Measurements from ENCODE around the gene MINK1. TPM values are rescaled to one million over a fixed set of nuclear protein-coding genes. Genes with fewer than 3 reads are reported as not detected.
A peak's percentile ranks its signal among the peaks of the same experiment; 100 is the strongest.
"Not testable (repeated sequence)": the region's sequence is repeated elsewhere in the genome, so short reads cannot be mapped to it uniquely, and the experiment has no call there.

The MINK1 gene
- total RNA-seq, 1 experiment from 2014 or later = 7.4 TPM

GRCh38 chr17:4811471-4811870, 21.7 kb upstream of the MINK1 start:
- DNase-seq (ENCODE audit: low spot score) = no peak

- no peak for DNase-seq (ENCODE audit: low spot score)
Observed at GRCh38 chr17:4812690-4813089, 20.4 kb upstream of the MINK1 start.

- no peak for DNase-seq (ENCODE audit: low spot score)
Observed at GRCh38 chr17:4815043-4815675, 18.0 kb upstream of the MINK1 start.

GRCh38 chr17:4816826-4817225, 16.3 kb upstream of the MINK1 start:
- no peak for DNase-seq (ENCODE audit: low spot score)

- DNase-seq (ENCODE audit: low spot score) = no peak
Observed at GRCh38 chr17:4818276-4818675, 14.9 kb upstream of the MINK1 start.

GRCh38 chr17:4822835-4823234, 10.3 kb upstream of the MINK1 start:
- DNase-seq (ENCODE audit: low spot score) = no peak

GRCh38 chr17:4823373-4824089, 9.6 kb upstream of the MINK1 start:
- DNase-seq (ENCODE audit: low spot score) = no peak

- no peak for DNase-seq (ENCODE audit: low spot score)
Observed at GRCh38 chr17:4827399-4827798, 5.7 kb upstream of the MINK1 start.

- DNase-seq (ENCODE audit: low spot score) = not testable (repeated sequence)
Observed at GRCh38 chr17:4832829-4833177, 337 bp upstream of the MINK1 start.

- DNase-seq (ENCODE audit: low spot score) = peak; percentile 69
Observed at GRCh38 chr17:4833941-4834680, 971 bp downstream of the MINK1 start.

GRCh38 chr17:4834681-4835020, 1.5 kb downstream of the MINK1 start:
- no peak for DNase-seq (ENCODE audit: low spot score)

- no peak for DNase-seq (ENCODE audit: low spot score)
Observed at GRCh38 chr17:4836221-4836620, 3.1 kb downstream of the MINK1 start.

- no peak for DNase-seq (ENCODE audit: low spot score)
Observed at GRCh38 chr17:4837471-4838308, 4.5 kb downstream of the MINK1 start.

- DNase-seq (ENCODE audit: low spot score) = no peak
Observed at GRCh38 chr17:4838309-4838785, 5.2 kb downstream of the MINK1 start.

- no peak for DNase-seq (ENCODE audit: low spot score)
Observed at GRCh38 chr17:4839221-4839620, 6.1 kb downstream of the MINK1 start.

GRCh38 chr17:4839965-4840892, 7.1 kb downstream of the MINK1 start:
- peak; percentile 21 for DNase-seq (ENCODE audit: low spot score)

GRCh38 chr17:4840893-4841242, 7.7 kb downstream of the MINK1 start:
- no peak for DNase-seq (ENCODE audit: low spot score)

- no peak for DNase-seq (ENCODE audit: low spot score)
Observed at GRCh38 chr17:4842376-4842775, 9.2 kb downstream of the MINK1 start.

- DNase-seq (ENCODE audit: low spot score) = no peak
Observed at GRCh38 chr17:4843321-4844000, 10.3 kb downstream of the MINK1 start.

GRCh38 chr17:4845118-4845517, 12.0 kb downstream of the MINK1 start:
- DNase-seq (ENCODE audit: low spot score) = no peak

Measured in H4 (cell line).